ENCODE results near the gene NFATC3. TPM values are rescaled to one million over a fixed set of nuclear protein-coding genes. Genes with fewer than 3 reads are reported as not detected.

The NFATC3 gene
- total RNA-seq, 1 donor from 2014 or later: 42.0 TPM

DNA sequence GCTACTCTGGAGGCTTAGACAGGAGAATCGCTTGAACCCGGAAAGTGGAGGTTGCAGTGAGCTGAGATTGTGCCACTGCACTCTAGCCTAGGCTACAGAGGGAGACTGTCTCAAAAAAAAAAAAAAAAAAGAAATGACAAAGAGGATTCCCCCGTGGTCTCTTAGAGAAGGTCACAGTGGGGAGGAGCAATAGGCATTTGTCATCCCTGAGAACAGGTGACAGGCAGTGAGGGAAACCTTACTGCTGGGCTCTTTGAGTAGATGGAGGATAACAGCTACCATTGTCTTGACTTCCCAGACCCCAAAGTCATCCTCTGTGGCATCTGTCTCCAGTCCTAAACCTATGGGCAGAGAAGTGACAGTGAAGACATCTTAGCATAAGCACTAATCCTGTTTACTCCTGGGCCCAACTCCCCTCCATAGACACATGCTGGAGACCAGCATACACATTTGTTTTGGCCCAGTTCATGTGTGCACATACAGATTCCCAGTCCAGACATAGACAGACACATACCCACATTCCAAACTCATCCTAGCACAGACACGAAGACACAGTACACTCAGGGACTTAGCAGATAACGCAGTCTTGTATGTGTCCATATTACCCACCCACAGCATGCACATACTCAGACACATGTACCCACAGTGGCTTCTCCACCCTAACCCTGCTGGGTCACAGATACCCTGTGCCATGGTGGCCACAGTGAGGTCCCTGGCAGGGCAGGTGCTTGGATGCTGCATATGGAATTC, 148.1 kb downstream of the NFATC3 start:
- H3K27me3 Mint-ChIP-seq (ENCODE audit: unreplicated experiment): no peaks in the 10 kb centered on the region
- H3K9me3 Mint-ChIP-seq (ENCODE audit: unreplicated experiment): no peaks in the 10 kb centered on the region
- no peak overlapping the region for H3K27ac Mint-ChIP-seq (ENCODE audit: unreplicated experiment)
- no peak for DNase-seq (ENCODE audit: extremely low spot score, unreplicated experiment)
- H3K4me1 Mint-ChIP-seq (ENCODE audit: unreplicated experiment): peaks cover 27% of the 10 kb centered on the region
- TF ChIP-seq, protein P1, sequence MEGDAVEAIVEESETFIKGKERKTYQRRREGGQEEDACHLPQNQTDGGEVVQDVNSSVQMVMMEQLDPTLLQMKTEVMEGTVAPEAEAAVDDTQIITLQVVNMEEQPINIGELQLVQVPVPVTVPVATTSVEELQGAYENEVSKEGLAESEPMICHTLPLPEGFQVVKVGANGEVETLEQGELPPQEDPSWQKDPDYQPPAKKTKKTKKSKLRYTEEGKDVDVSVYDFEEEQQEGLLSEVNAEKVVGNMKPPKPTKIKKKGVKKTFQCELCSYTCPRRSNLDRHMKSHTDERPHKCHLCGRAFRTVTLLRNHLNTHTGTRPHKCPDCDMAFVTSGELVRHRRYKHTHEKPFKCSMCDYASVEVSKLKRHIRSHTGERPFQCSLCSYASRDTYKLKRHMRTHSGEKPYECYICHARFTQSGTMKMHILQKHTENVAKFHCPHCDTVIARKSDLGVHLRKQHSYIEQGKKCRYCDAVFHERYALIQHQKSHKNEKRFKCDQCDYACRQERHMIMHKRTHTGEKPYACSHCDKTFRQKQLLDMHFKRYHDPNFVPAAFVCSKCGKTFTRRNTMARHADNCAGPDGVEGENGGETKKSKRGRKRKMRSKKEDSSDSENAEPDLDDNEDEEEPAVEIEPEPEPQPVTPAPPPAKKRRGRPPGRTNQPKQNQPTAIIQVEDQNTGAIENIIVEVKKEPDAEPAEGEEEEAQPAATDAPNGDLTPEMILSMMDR (IDR thresholded peaks at IDR 0.05): no peak
- H3K36me3 Mint-ChIP-seq (ENCODE audit: unreplicated experiment): peaks cover 2% of the 10 kb centered on the region
- H3K4me3 Mint-ChIP-seq (ENCODE audit: unreplicated experiment): no peak overlapping the region

DNA sequence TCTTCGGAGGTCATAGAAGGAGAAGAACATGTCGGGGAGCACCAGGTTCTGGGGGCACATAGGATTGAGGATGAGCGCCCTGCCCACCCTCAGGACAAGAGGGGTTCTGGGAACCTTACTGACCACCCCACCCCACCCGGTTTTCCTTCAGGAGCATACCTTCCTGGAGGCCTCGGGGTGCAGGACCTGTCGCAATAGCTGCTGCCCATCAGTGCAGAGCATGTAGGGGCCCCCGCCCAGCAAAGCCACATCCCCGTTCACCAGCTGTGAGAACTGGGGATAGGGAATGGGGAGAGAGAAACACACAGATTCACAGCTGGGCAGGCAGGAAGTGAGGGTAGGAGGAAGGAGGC, 148.6 kb downstream of the NFATC3 start:
- Mint-ChIP-seq H3K4me3 (ENCODE audit: unreplicated experiment) (no peak overlapping the region), H3K27ac (ENCODE audit: unreplicated experiment) (no peak overlapping the region), H3K27me3 (ENCODE audit: unreplicated experiment) (no peaks in the 10 kb centered on the region), H3K4me1 (ENCODE audit: unreplicated experiment) (peaks cover 27% of the 10 kb centered on the region), H3K9me3 (ENCODE audit: unreplicated experiment) (no peaks in the 10 kb centered on the region), H3K36me3 (ENCODE audit: unreplicated experiment) (peaks cover 2% of the 10 kb centered on the region)
- TF ChIP-seq, protein P1 (IDR thresholded peaks at IDR 0.05): no peak
- DNase-seq (ENCODE audit: extremely low spot score, unreplicated experiment): no peak

DNA sequence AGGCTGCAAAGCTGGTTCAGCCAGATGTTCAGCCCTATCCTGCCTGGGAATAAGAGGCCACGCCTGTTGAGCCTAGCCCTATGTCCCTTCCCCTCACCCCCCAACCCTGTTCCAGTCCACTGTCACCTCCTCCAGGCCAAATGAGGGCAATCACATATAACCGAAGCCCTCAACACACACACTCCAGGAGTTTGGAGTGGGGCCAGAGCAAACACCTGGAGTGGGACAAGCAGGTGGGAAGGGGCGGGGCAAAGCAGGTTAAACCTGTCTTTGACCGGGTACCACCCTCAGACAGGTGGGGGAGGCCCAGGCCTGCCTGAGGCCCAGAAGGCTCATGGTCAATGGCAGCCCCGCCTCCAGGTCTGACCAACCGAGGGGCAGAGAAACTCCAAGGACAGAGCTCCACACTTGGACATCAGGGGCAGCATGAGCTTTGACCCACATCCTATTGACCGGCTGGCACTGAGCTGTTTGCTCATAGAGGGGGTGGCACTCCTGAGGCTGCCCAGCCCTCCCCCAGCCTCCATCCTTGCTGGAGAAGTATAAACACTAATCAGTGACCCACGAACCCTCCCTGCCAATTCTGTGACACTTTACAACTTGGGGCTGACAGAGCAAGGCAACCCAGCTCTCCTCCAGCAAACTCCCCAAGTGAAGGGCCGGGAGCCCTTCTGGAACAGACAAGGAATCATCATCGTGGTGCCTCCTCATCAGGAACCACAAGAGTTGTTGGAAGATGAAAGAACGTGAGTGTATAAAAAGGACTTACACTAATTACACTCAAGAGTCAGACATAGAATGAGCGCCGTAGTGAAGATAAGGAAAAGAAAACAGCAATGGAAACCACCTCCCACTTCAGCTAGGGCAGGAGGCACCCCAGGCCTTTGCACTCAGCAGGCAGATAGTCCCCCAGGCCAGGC, 149.3 kb downstream of the NFATC3 start:
- Mint-ChIP-seq H3K27ac (ENCODE audit: unreplicated experiment) (no peak overlapping the region), H3K4me1 (ENCODE audit: unreplicated experiment) (peaks cover 21% of the 10 kb centered on the region), H3K9me3 (ENCODE audit: unreplicated experiment) (no peaks in the 10 kb centered on the region), H3K27me3 (ENCODE audit: unreplicated experiment) (no peaks in the 10 kb centered on the region), H3K4me3 (ENCODE audit: unreplicated experiment) (no peak overlapping the region), H3K36me3 (ENCODE audit: unreplicated experiment) (peaks cover 2% of the 10 kb centered on the region)
- DNase-seq (ENCODE audit: extremely low spot score, unreplicated experiment): no peak
- TF ChIP-seq, protein P1 (IDR thresholded peaks at IDR 0.05): no peak

DNA sequence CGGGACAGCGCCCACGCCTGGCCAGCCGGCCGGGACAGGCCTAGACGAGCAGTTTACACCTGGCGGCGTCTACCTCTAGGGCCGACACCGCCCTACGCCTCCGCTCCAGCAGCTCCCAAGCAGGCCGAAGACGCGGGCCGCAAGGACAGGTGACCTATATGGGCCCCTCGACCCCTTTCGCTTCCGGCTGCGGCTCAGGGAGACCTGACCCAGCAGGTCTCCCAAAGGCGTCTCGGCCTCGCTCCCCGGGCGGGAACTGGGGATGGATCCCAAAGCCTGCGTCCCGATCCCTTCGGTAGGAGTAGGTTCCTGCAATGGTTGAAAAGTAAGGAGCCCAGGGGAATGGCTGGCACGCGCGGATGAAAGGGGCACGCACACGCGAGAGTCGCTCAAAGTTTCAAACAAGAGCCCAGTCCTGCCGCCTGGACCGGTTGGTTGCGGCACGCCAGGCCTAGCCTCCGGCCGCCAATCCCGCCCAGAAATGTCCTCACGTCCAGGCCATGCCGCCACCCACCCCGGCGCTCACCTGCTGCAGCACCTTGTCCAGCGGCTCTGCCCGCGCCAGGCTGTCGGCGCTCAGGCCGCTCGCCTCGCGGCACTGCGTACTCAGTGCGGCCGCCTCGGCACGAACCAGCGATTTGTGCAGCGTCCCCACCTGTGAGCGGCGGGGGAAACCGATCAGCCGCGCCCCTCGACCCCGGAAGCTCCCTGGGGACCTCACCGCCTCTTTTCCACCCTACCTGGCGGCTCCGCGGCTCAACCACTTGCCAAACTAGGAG, 150.1 kb downstream of the NFATC3 start:
- DNase-seq (ENCODE audit: extremely low spot score, unreplicated experiment): no peak

More for the DNA sequence above, 150.1 kb downstream of the NFATC3 start:
- peaks cover 2% of the 10 kb centered on the region for H3K36me3 Mint-ChIP-seq (ENCODE audit: unreplicated experiment)
- TF ChIP-seq, protein P1 (IDR thresholded peaks at IDR 0.05): no peak
- no peaks in the 10 kb centered on the region for H3K27me3 Mint-ChIP-seq (ENCODE audit: unreplicated experiment)
- peaks cover 20% of the 10 kb centered on the region for H3K4me1 Mint-ChIP-seq (ENCODE audit: unreplicated experiment)
- no peaks in the 10 kb centered on the region for H3K9me3 Mint-ChIP-seq (ENCODE audit: unreplicated experiment)
- H3K4me3 Mint-ChIP-seq (ENCODE audit: unreplicated experiment): peak overlapping the region; percentile 4
- H3K27ac Mint-ChIP-seq (ENCODE audit: unreplicated experiment): no peak overlapping the region

Data from osteocyte (in vitro differentiated cells).